Measurements from ENCODE around the gene RBM12.

DNA sequence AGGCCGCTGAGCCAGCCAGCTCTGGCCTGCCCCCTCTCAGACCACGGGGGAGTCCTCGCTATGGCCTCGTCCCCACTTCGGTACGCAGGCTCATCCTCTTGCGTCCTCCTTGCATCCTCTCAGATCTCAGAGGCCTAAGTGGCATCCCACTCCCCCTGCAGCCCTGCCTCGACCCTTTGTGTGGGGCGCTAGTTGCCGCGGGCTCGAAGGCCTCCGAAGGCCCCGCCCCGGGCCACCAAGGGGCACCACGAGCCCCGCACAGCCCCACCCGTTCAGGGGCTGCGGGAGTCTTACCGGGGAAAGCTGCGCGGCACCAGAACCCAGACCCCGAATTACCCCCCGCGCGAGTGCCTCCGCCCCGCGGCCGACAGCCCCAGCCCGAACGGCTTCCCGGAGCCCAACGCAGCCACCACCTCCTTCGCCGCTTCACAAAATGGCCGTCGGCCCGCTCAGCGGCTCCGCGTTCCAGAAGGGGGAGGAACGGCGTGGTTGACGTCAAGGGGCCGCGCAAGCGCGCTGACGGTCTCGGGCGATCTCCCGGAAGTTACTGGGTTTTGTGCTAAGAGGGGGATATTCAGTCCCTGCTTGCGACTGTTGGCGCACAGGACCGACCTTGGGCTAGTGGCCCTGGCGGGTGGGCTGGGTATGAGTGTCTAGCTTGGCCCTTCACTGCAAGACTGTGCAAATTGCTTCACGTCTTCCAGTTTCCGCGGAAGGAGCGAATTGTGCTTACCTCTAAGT is at the start of gene RBM12, which contains the start of gene CPNE1:
- TF ChIP-seq CTCF (conservative IDR thresholded peaks at IDR 0.05; ENCODE audit: low read length) (no peak), EZH2phosphoT487 (IDR thresholded peaks at IDR 0.05; ENCODE audit: borderline replicate concordance, low read depth, low read length) (no peak)

Measured in OCI-LY7 (cell line).